Measurements from ENCODE around the gene ZNF544. TPM values are rescaled to one million over a fixed set of nuclear protein-coding genes. Genes with fewer than 3 reads are reported as not detected.

ZNF544 gene
- total RNA-seq, 1 donor: 32.9 TPM

- no peak for TF ChIP-seq CTCF (IDR thresholded peaks at IDR 0.05; ENCODE audit: extremely low read depth, low read depth, low read length)
- Histone ChIP-seq H3K36me3 (ENCODE audit: insufficient read depth, low read length) (peaks cover 70% of the 10 kb centered on the region), H3K9me3 (ENCODE audit: low read depth, low read length) (peaks cover 24% of the 10 kb centered on the region), H3K79me2 (ENCODE audit: insufficient read depth, low read length) (peaks cover 31% of the 10 kb centered on the region), H2AFZ (ENCODE audit: low read length) (no peak overlapping the region), H3K4me3 (ENCODE audit: insufficient read depth, low read length) (no peak overlapping the region), H3K27ac (ENCODE audit: low read depth, low read length) (no peak overlapping the region), H3K4me1 (ENCODE audit: insufficient read depth, low read length) (no peaks in the 10 kb centered on the region), H3K27me3 (ENCODE audit: insufficient read depth, low read length) (no peaks in the 10 kb centered on the region), H4K20me1 (ENCODE audit: insufficient read depth, low read length) (peaks cover 3% of the 10 kb centered on the region), H3K4me2 (ENCODE audit: insufficient read depth, low read length) (no peak overlapping the region)
- no peak for DNase-seq (ENCODE audit: insufficient read length, low spot score, missing footprints)
Observed at GRCh38 chr19:58296104-58296503, 67.4 kb downstream of the ZNF544 start.

GRCh38 chr19:58300620-58301019, 71.9 kb downstream of the ZNF544 start:
- no peak overlapping the region for H3K4me3 ChIP-seq (ENCODE audit: insufficient read depth, low read length)
- no peak overlapping the region for H2AFZ ChIP-seq (ENCODE audit: low read length)
- no peaks in the 10 kb centered on the region for H3K27me3 ChIP-seq (ENCODE audit: insufficient read depth, low read length)
- no peak for DNase-seq (ENCODE audit: insufficient read length, low spot score, missing footprints)
- H3K4me1 ChIP-seq (ENCODE audit: insufficient read depth, low read length): peaks cover 8% of the 10 kb centered on the region
- H3K27ac ChIP-seq (ENCODE audit: low read depth, low read length): no peak overlapping the region
- peaks cover 3% of the 10 kb centered on the region for H4K20me1 ChIP-seq (ENCODE audit: insufficient read depth, low read length)
- TF ChIP-seq CTCF (IDR thresholded peaks at IDR 0.05; ENCODE audit: extremely low read depth, low read depth, low read length): no peak
- H3K4me2 ChIP-seq (ENCODE audit: insufficient read depth, low read length): no peak overlapping the region
- H3K79me2 ChIP-seq (ENCODE audit: insufficient read depth, low read length): peaks cover 26% of the 10 kb centered on the region
- H3K36me3 ChIP-seq (ENCODE audit: insufficient read depth, low read length): peaks cover 29% of the 10 kb centered on the region
- H3K9me3 ChIP-seq (ENCODE audit: low read depth, low read length): peaks cover 2% of the 10 kb centered on the region

- no peak for DNase-seq (ENCODE audit: insufficient read length, low spot score, missing footprints)
- Histone ChIP-seq H3K27ac (ENCODE audit: low read depth, low read length) (peak overlapping the region; percentile 94), H3K4me1 (ENCODE audit: insufficient read depth, low read length) (peaks cover 14% of the 10 kb centered on the region), H3K79me2 (ENCODE audit: insufficient read depth, low read length) (peaks cover 51% of the 10 kb centered on the region), H4K20me1 (ENCODE audit: insufficient read depth, low read length) (peaks cover 13% of the 10 kb centered on the region), H3K36me3 (ENCODE audit: insufficient read depth, low read length) (peaks cover 40% of the 10 kb centered on the region), H3K4me2 (ENCODE audit: insufficient read depth, low read length) (peak overlapping the region; percentile 82), H3K27me3 (ENCODE audit: insufficient read depth, low read length) (no peaks in the 10 kb centered on the region), H3K9me3 (ENCODE audit: low read depth, low read length) (no peaks in the 10 kb centered on the region), H3K4me3 (ENCODE audit: insufficient read depth, low read length) (peak overlapping the region; percentile 96), H2AFZ (ENCODE audit: low read length) (no peak overlapping the region)
- no peak for TF ChIP-seq CTCF (IDR thresholded peaks at IDR 0.05; ENCODE audit: extremely low read depth, low read depth, low read length)
Observed at GRCh38 chr19:58304255-58304654, 75.5 kb downstream of the ZNF544 start.

- no peak for DNase-seq (ENCODE audit: insufficient read length, low spot score, missing footprints)
- Histone ChIP-seq H4K20me1 (ENCODE audit: insufficient read depth, low read length) (peaks cover 13% of the 10 kb centered on the region), H3K27me3 (ENCODE audit: insufficient read depth, low read length) (no peaks in the 10 kb centered on the region), H3K4me2 (ENCODE audit: insufficient read depth, low read length) (peak overlapping the region; percentile 82), H3K9me3 (ENCODE audit: low read depth, low read length) (no peaks in the 10 kb centered on the region), H3K79me2 (ENCODE audit: insufficient read depth, low read length) (peaks cover 52% of the 10 kb centered on the region), H3K4me1 (ENCODE audit: insufficient read depth, low read length) (peaks cover 14% of the 10 kb centered on the region), H3K36me3 (ENCODE audit: insufficient read depth, low read length) (peaks cover 40% of the 10 kb centered on the region), H3K27ac (ENCODE audit: low read depth, low read length) (peak overlapping the region; percentile 94), H2AFZ (ENCODE audit: low read length) (peak overlapping the region; percentile 72), H3K4me3 (ENCODE audit: insufficient read depth, low read length) (peak overlapping the region; percentile 96)
- TF ChIP-seq CTCF (IDR thresholded peaks at IDR 0.05; ENCODE audit: extremely low read depth, low read depth, low read length): no peak
Observed at GRCh38 chr19:58304748-58305064, 76.0 kb downstream of the ZNF544 start.

Measured in osteoblast (primary cell).